Sigmoid colon (tissue), 4 donors: Measurements from ENCODE around the gene MEGF6.

Experiments
- CTCF ChIP-seq, 4 experiments: fragments of 450-650 bp in 3 of 4; fragments of 200-600 bp in 1 of 4; IDR thresholded peaks; one replicate each; pipeline ENCODE4 v1.5.1; 2016 to 2019; ENCODE audit warnings: antibody characterized with exemption in 4 of 4, mild to moderate bottlenecking in 3 of 4, moderate library complexity in 2 of 4
- EP300 ChIP-seq, 4 donors: sonication (generic); formaldehyde crosslinking; IDR thresholded peaks; one replicate each; pipeline ENCODE4 v1.6.1; 2017; ENCODE audit warnings: antibody characterized with exemption in 4 of 4
- POLR2A ChIP-seq, 2 donors: fragments of 450-650 bp; IDR thresholded peaks; one replicate each; pipeline ENCODE4 v1.6.1; 2016; ENCODE audit warnings: antibody characterized with exemption in 2 of 2, mild to moderate bottlenecking in 2 of 2, moderate library complexity in 2 of 2
- POLR2AphosphoS5 ChIP-seq, 4 donors: sonication (generic); formaldehyde crosslinking; IDR thresholded peaks; one replicate each; pipeline ENCODE4 v1.6.1; 2017; ENCODE audit warnings: antibody characterized with exemption in 4 of 4

DNA sequence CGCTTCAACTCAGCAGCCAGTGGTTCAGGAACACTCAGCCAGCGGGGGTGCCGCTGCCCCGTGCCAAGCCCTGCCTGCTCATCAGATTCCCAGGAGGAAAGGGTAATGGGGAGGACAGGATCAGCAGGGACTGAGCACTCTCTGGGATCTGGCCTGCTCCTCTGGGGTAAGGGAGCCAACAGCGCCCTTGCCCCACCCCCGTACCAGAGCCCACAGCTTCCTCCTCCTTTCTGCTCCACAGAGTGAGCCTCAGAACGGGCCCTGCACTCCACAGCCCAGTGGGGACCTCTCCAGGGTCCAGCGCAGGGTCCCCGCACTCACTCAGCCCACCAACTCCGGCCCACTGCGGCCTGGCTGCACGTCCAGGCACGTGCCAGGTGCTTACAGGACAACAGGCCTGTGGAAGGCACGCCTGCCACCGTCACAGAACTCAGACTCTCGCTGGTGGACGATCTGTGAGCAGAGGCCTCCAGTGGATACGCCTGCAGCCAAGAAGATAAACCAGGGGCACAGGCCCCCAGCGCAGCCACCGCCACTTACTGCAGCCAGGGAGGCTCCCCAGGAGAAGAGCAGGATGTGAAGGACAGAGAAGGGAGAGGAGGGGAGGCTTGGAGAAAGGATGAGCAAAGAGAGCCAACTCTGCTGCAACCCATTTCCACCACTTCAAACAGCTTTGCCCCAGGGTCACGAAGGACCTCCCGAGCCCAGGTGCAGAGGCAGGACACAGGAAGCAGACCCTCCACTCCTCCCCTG lies 2.1 kb downstream of the MEGF6 start:
- no peak for TF ChIP-seq CTCF (IDR thresholded peaks at IDR 0.05)
- no peak for TF ChIP-seq POLR2AphosphoS5 (IDR thresholded peaks at IDR 0.05)
- TF ChIP-seq POLR2A (IDR thresholded peaks at IDR 0.05) = no peak
- no peak for TF ChIP-seq EP300 (IDR thresholded peaks at IDR 0.05)
